Eye (tissue), 1 donor: ENCODE measurements around the gene MAST1.
"Not testable (repeated sequence)": the region's sequence is repeated elsewhere in the genome, so short reads cannot be mapped to it uniquely, and the experiment has no call there.

Experiments
- DNase-seq: peaks from one replicate; pipeline ENCODE4 v3.0.0-alpha.2; 2015

MAST1 gene

GRCh38 chr19:12801466-12802266, 36.6 kb upstream of the MAST1 start, which contains the start of the genes PRDX2 and THSD8:
PRDX2 (minus strand) TSS chr19:12801800; CDS start chr19:12801261, 539 bp downstream.
THSD8 (plus strand) TSS chr19:12802069; CDS start chr19:12802072, 3 bp downstream.
- peak; percentile 95 for DNase-seq

GRCh38 chr19:12802267-12803106, 35.8 kb upstream of the MAST1 start:
- no peak for DNase-seq

- DNase-seq = no peak
Measured at GRCh38 chr19:12804051-12804450, 34.3 kb upstream of the MAST1 start.

GRCh38 chr19:12806242-12807081, 31.9 kb upstream of the MAST1 start, which contains the start of gene RNASEH2A:
RNASEH2A (plus strand) TSS chr19:12806584; CDS start chr19:12806674, 90 bp downstream.
- DNase-seq = peak; percentile 96

- DNase-seq = no peak
Measured at GRCh38 chr19:12815088-12815487, 23.2 kb upstream of the MAST1 start.

- DNase-seq = not testable (repeated sequence)
Measured at GRCh38 chr19:12817188-12817587, 21.1 kb upstream of the MAST1 start.

GRCh38 chr19:12817810-12818209, 20.5 kb upstream of the MAST1 start:
- DNase-seq = not testable (repeated sequence)

- DNase-seq = no peak
Measured at GRCh38 chr19:12821761-12822160, 16.6 kb upstream of the MAST1 start.

GRCh38 chr19:12825254-12826131, 12.8 kb upstream of the MAST1 start:
- DNase-seq = peak; percentile 71

GRCh38 chr19:12828494-12828893, 9.8 kb upstream of the MAST1 start:
- DNase-seq = peak; percentile 55

GRCh38 chr19:12833418-12833737, 4.9 kb upstream of the MAST1 start:
- no peak for DNase-seq

GRCh38 chr19:12833738-12834565, 4.4 kb upstream of the MAST1 start:
- DNase-seq = peak; percentile 57

- no peak for DNase-seq
Measured at GRCh38 chr19:12834566-12834943, 3.8 kb upstream of the MAST1 start, which contains the start of gene RTBDN. RTBDN (minus strand) TSS chr19:12834579; CDS start chr19:12829979, 4,600 bp downstream.

- DNase-seq = peak; percentile 67
Measured at GRCh38 chr19:12834976-12835757, 3.1 kb upstream of the MAST1 start.

GRCh38 chr19:12836529-12836863, 1.8 kb upstream of the MAST1 start:
- no peak for DNase-seq

GRCh38 chr19:12837225-12837624, 1.1 kb upstream of the MAST1 start:
- DNase-seq = peak; percentile 8

GRCh38 chr19:12838886-12839756, 806 bp downstream of the MAST1 start:
- peak; percentile 63 for DNase-seq

GRCh38 chr19:12840091-12841079, 2.1 kb downstream of the MAST1 start:
- DNase-seq = peak; percentile 88
